ENCODE data around the gene PAIP2. TPM values are rescaled to one million over a fixed set of nuclear protein-coding genes. Genes with fewer than 3 reads are reported as not detected.

The PAIP2 gene, protein sequence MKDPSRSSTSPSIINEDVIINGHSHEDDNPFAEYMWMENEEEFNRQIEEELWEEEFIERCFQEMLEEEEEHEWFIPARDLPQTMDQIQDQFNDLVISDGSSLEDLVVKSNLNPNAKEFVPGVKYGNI
- 87.0 and 92.3 TPM in 2 replicates for total RNA-seq (2014; rRNA removed; shearing (Covaris generic))

DNA sequence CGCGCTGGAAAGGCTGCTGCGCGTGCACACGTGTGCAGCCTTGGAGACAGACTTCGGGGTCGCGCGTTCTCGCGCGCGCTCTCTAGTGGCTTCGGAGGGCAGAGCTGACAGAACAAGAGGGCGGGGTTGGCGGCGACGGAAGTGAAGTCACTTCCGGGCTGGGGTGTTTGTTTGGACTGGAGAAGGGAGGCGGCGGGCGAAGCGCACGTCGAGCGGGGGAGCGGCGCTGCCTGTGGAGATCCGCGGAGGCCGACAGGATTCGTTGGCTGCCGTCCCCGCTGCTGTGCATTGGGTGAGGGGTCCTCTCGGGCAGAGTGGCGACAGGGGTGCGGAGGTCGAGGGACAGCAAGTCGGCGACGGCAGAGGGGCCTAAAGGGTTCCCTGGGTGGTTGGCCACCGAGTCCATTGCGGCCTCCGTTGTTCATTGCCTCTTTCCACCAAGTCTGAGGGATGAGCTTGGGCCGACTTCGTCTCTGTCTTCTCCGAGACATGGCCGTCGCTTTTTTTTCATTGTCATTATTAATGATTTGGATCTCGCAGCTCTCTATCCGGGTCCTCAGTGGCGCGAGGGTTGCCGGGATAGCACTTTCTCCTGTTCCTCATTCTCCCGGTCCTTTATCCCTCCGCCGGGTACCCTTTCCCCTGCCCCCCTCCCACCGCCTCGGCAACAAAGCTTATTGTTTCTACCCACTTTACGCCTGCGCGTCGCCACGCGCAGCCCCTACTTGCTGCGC is at the start of gene PAIP2:
PAIP2 (plus strand) TSS at position 166 of the 734 bp plus-strand sequence. CDS start 21,931 bp downstream, outside the sequence.

DNA sequence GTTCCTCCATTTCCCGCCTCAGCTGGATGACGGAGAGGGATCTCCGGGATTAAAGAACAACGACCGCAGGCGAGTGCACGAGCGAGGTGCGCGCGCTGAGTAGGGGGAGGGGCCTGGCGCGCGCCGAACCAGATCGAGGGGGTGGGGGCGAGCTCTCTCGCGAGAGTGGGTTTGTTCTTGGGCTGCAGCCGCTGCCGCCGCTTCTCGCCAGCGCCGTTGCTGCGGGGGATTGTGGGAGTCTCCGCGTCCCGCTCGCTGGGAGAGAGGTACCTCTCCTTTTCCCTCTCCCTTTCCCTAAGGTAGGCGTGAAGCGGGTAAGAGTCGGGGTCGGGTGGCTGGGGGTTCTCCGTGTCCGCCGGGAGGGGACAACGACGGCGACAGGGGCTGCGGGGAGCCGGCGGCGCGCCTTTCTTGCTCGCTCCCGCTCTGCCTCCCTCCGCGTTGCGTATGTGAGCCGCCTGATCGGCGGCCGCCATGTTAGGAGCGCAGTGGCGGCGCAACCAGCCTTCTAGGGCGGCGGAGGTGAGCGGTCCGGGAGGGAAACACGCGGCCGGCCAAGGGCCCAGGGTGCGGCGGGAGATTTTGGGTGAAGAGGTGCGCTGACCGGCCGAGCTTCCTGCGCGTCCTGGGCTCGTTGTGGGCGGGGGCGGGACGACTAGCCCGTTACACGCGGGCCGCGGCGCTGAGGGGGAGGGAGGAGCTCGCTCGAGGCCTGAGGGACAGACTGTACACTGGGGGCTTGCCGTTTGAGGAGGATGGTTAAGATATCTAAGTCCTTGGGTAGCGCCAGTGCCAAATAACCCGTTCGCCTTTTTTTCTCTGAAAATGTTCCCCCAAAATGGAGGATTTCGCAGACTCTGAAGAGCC is 47.9 kb upstream of the PAIP2 start, which contains the start of gene MATR3:
MATR3 (plus strand) TSS at position 234 of the 867 bp plus-strand sequence. CDS start 13,676 bp downstream, outside the sequence.

DNA sequence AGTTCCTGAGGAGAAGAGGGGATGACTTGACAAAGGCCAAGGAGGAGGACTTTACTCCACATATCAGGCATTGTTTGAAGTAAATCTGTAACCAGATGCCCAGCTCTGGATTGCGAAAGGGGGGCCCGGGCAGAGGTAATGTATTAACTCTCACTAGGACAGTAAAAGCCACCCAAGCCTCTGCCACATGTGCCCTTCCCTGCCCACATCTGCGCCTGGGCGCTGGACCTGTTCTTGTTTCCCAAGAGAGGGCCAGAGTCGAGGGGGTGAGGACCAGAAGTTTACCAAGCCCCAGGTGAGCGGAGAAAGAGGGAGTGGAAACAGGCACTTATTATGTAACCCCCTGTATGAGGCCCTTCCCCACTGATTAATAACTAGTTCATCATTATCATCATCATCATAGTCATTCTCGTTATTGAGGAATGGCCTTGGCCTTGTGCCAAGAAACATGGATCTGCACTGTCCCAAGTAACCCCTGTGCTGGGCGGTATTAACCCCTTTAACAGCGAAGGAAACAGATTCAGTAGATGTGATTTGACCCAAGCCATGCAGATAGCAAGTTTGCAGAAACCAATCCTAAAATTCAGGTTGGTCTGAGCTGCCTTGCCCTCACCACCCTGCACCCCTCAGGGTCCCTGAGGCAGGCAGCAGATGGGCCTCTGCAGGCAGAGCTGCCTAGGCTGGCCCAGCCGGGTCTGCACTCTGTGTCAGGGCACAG is 41.8 kb downstream of the PAIP2 start, which contains the start of gene SLC23A1:
SLC23A1 (minus strand) TSS at position 23 of the 718 bp plus-strand sequence. CDS start 44 bp downstream, outside the sequence.

DNA sequence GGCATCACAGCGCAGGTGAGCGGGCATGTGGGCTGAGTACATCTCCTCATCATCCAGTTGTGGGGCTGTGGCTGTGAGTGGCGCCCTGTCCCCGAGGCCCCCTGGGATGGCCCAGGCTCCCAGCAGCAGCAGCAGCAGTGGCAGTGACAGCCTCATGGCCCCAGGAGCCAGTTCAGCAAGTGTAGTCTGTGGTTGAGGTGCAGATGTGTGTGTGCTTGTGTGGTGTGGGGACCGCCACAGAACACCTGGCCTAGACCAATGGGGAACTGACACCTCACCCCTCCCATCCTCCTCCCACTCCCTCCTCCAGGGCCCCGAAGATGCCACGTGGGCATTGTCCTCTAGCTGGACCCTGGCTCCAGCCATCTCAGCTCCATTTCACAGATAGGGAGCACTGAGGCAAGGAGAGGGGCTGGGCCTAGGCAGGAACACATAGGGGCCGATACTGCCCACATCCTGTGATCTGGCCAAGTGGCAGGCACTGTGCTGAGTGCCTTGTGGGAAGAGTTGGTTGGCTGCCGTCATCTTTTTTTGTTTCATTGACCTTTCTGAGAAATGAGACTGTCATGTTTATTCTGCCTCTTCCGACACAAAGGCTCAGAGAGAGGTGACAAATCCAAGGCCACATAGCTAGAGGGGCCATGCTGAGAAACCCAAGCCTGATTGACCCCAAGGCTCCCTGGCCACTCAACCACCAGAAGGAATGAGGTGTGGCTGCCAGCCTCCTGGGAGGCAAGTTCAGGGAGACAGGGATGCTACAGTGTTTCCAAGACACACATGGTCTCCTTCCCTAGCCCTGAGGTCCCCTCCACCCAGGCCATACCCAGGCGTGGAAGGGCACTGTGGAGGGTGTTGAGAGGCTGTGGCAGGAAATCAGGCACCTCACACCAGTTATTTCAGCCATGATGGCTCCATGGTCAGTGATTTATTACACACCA is 48.3 kb downstream of the PAIP2 start, which contains the start of gene MZB1:
MZB1 (minus strand) TSS at position 213 of the 938 bp plus-strand sequence; CDS start at position 156, 57 bp downstream.

DNA sequence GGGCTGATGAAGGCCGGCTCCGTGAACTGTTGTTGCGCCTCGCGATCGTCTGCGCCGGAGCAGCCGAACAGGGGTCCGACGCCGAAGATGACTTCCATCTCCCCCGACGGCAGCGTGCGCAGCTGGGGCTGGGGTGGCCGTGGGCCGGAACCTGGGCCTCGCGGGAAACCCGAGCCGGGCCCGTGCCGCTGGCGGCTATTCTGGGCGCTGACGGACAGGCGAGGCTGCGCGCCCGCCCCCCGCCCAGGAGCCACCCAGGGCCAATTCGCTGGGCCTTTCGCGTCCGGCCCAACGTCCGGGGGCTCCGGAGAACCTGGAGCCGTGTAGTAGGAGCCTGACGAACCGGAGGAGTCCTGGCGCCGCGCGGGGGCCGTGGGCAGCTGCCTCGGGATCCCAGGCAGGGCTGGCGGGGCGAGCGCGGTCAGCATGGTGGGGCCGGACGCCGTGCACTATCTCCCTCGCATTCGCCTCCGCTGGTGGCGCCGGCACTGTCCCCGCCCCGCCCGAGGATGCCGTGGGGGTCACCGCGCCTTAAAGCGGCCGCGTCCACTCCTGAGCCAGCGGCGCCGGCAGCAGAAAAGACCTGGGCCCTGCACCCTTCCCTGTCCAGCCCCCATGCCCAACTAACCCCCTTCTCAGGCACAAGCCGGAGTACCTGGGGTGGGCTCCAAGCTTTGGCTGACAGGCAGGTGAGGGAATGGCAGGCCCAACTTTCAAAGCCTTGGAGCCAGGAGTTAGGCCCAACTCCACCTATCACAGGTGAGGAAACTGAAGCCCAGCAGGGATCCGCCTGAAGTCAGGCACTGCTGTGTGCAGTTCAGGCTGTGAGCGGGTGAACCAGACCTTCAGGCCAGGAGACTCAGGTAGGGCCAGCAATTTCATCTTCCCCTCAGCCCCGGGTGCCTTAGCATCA is 53.3 kb downstream of the PAIP2 start, which contains the start of gene PROB1:
PROB1 (minus strand) TSS at position 451 of the 913 bp plus-strand sequence; CDS start at position 428, 23 bp downstream.

DNA sequence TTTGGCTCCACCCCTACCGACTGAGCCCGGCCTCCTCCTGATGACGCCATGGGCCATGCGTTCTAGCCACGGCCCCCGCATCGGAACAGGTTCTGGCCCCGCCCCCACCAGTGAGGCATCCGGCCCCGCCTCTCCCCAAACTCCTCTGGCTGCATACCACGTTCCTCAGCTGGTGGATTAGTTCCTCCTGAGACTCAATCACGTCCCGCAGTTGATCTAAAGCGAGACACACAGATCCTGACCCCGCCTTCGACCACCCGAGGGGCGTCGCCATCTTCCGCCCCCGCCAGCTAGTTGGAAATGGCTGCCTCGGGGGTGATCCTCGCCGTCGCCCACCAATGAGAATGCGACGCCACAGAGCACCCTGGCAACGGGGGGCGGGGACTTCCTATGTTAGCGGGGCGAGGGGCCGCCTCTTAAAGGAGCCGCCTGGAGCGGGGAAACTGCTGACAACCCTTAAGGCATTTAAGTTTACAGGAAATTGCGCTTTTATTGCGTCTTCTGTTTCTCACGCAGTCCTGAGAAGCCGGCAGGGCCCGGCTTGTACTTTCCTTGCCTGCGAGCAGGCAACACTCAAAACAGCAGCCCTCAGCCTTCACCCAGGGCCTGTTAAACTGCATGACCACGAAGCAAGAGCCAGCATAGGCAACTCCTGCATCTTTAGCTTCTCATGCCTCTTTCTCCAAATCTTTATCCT is 62.3 kb downstream of the PAIP2 start, which contains the start of gene SPATA24:
SPATA24 (minus strand) TSS at position 303 of the 697 bp plus-strand sequence; CDS start at position 274, 29 bp downstream.

Small RNA genes lying within 50 kb of the gene (small RNA-seq; reads per million reads assigned to genes)
- gene RNA5SP195 = not detected

Other genes with a start within 250 kb of the PAIP2 start
- gene SIL1, start 143.5 kb upstream of the PAIP2 start, total RNA-seq (2014; rRNA removed; shearing (Covaris generic)) = 53.0 and 53.6 TPM in 2 replicates
- gene MATR3, start 48.1 kb upstream of the PAIP2 start, total RNA-seq (2014; rRNA removed; shearing (Covaris generic)) = 244 and 298 TPM in 2 replicates
- gene SLC23A1, start 41.4 kb downstream of the PAIP2 start, total RNA-seq (2014; rRNA removed; shearing (Covaris generic)) = not detected in 2 replicates
- gene MZB1, start 48.1 kb downstream of the PAIP2 start, total RNA-seq (2014; rRNA removed; shearing (Covaris generic)) = 1.4 TPM in 1 of 2 replicates, not detected in the other
- gene PROB1, start 53.2 kb downstream of the PAIP2 start, total RNA-seq (2014; rRNA removed; shearing (Covaris generic)) = 0.79 and 1.1 TPM in 2 replicates
- 13.7 and 18.1 TPM in 2 replicates for gene SPATA24, start 62.2 kb downstream of the PAIP2 start, total RNA-seq (2014; rRNA removed; shearing (Covaris generic))
- 3.9 and 4.4 TPM in 2 replicates for gene DNAJC18, start 97.7 kb downstream of the PAIP2 start, total RNA-seq (2014; rRNA removed; shearing (Covaris generic))
- gene ECSCR, start 120.9 kb downstream of the PAIP2 start, total RNA-seq (2014; rRNA removed; shearing (Covaris generic)) = 1.2 TPM in 1 of 2 replicates, not detected in the other
- not detected in 2 replicates for gene SMIM33, start 129.2 kb downstream of the PAIP2 start, total RNA-seq (2014; rRNA removed; shearing (Covaris generic))
- 26.6 and 32.8 TPM in 2 replicates for gene STING1, start 140.9 kb downstream of the PAIP2 start, total RNA-seq (2014; rRNA removed; shearing (Covaris generic))
- 53.1 and 81.2 TPM in 2 replicates for gene UBE2D2, start 219.5 kb downstream of the PAIP2 start, total RNA-seq (2014; rRNA removed; shearing (Covaris generic))